Islet of Langerhans (tissue), 1 donor: ENCODE measurements around the gene TBX2.

Experiments
- FAIRE-seq: peaks from one replicate; lab custom pipeline; 2011; peaks lifted over from hg19 to GRCh38; lab: Jason Lieb, UNC

Gene TBX2

GRCh38 chr17:61368832-61369450, 30.7 kb upstream of the TBX2 start:
- no peak for FAIRE-seq

- no peak for FAIRE-seq
Measured at GRCh38 chr17:61369751-61370150, 29.9 kb upstream of the TBX2 start.

DNA sequence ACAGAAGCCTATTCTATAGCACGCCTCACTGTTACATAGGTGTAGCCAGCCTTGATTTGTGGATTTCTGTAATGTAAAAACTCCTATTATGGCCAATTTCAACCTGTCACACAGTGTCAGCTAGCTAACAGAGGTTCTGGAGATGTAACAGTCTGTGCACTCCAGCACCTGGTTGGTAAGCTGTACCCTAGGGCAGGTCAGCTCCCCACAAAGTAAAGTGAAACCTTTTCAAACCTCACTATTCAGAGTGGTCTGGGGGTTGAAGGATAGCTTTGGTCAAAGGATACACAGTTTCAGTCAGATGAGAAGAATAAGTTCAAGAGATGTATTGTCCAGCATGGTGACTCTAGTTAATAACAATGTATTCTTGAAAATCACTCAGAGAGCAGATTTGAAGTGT, 28.5 kb upstream of the TBX2 start:
- FAIRE-seq = no peak

DNA sequence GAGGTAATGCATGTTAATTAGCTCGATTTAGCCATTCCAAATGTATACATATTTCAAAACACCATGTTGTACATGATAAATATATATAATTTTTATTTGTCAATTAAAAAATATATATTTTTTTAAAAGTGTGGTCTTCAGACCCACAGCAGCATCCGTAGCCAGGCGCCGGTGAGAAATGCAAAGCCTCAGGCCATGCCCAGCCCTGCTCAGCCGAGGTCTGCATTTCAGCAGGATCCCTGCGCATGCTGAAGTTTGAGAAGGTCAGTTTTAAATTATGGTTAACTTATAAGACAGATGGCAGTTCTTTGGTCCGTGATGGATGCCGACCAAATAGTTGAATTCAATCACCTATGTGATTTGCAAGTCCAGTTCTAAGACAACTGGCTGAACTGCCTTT, 28.0 kb upstream of the TBX2 start:
- FAIRE-seq = no peak

DNA sequence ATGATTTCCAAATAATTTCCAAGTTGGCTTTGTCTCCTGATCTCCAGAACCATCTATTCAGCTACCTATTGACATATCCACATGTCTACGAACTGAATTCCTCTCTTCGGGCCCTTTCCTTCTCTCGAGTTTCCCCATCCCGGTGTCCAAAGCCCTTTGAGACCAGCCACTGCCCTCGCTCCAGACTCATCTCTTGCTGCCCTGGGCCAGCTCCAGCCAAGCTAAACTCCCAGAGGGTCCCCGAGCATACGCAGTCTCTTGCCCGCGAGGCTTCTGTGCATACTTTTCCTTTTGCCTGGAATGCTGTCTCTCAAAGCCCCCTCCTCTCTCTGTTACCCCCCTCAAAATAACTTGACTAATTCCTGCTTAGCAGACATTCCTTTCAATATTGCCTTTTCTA, 27.2 kb upstream of the TBX2 start:
- FAIRE-seq = no peak

GRCh38 chr17:61376931-61377838, 22.5 kb upstream of the TBX2 start:
- no peak for FAIRE-seq

DNA sequence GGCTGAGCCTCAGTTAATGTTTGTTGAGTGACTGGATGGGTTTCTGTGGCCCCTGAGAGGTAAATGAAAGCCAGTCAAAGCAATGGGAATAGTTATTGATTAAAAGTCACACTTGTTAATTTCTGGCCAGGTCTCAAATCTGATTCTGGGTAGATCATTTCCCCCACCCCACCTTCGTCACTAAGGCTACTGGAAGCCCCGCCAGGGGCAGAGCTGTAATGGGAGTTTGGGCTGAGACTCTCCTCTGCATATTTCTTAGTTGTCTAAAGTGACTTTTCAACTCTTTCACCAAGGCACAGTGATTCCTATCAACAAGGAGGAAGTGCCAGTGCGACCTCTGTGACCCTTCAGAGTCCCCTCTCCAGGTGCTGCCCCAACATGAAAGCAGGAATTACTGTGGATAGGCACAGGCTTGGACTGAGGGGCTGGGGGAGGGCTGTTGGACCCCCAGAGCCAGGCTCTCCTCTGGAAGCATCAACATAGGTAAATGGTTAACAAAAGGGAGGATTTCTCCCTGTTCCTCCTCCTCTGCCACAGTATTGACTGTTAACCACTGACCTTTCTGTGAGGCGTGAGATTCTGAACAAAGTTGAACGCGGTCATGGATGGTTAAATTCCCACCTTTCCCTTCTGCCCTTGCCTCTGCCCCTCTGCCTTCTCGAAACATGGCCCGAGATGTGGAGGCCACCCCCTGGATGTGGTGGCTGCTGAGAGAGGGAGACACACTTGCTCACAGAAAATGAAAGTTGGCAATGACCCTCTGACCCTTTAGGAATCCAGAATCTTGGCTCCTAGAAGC, 20.8 kb upstream of the TBX2 start:
- no peak for FAIRE-seq

DNA sequence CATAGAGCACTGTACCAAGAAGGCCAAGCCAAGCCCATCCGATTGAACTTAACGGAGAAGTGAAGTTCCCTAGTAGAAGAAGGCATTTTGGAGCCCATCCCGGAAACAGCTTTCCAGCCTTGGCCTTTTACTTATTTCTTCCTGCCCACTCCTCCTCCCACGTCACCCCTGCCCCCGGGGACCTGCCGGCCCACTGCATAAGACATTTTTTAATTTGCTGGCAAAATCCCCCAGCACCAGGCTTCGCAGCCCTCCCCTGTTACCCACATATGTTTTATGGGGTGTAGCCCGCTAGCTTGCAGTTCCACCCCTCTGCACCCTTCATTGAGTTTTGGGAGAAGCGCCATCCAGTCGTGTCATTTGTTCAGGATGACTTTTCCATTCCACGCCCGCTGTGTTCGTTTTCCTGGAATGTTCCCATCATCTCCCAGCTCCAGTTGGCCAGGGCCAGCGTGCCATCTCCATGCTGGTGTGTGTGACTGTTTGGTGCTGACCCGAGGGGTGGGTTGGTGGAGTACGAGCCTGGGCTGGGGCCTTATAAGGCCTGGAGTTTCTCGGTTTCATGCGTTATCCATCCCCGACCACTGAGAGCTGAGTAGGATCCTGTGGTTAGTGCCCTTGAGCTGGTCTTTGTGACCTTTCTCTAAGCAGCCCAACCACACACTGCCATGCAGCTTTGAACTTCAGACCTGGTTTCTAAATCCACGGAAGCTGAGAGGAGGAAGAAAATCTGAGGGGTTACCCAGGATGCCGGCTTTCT, 20.0 kb upstream of the TBX2 start:
- no peak for FAIRE-seq

GRCh38 chr17:61380217-61380835, 19.3 kb upstream of the TBX2 start:
- no peak for FAIRE-seq

DNA sequence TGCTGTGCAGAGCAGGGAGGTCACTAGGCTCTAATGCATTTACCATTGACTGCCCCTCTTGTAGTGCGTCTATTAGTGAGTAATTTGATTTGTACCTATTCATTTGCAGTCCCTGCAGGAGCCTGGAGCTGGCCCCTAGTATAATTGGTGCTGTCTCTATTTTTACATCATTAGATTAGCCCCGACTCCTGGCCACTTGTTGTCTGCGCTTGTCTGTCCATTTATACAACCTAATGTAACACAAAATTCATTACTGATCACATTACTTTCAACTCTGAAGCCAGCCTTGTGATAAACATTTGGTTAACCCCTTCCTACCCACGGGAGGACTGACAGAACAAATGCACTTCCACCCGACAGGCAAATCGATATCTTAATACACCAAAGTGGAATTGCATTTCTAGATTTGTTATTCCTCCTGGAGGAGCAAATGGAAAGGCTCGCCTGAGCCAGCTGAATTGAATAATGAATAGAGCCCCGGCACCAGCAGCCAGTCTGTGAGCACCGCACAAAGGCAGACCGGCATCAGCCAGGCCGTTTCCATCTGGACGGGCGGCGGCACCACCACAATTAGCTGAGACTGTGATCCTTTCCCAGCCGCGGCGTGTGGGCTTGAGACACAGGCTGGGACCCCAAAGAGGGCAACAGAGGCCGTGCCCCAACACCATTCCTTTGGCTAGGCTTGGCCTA, 18.7 kb upstream of the TBX2 start:
- FAIRE-seq = no peak

GRCh38 chr17:61381537-61381936, 18.1 kb upstream of the TBX2 start:
- no peak for FAIRE-seq

- FAIRE-seq = no peak
Measured at GRCh38 chr17:61382796-61383688, 16.6 kb upstream of the TBX2 start.

DNA sequence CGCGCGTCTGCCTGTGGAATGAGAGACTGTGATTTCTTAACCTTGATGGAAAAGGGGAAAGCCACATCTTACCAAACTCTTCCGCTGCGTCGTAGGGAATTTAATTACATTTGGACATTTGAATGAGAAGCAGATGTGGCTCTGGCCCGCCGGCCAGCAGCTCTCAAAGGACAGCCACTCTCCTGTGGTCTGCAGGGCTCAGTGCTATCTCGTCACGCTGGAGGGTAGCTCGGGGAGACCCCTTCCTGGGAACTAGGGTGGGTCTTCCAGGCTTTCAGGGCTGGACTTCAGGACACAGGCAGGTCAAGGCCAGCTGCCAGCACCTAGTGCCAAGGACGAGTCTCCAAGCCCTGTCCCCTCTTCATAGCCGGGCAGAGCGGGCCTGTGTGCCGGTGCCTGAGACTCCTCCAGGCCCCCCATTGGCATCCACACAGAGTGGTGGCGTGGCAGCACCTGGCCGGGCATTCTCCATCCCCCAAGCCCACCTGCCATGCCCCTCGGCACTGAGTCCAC, 15.9 kb upstream of the TBX2 start:
- no peak for FAIRE-seq

DNA sequence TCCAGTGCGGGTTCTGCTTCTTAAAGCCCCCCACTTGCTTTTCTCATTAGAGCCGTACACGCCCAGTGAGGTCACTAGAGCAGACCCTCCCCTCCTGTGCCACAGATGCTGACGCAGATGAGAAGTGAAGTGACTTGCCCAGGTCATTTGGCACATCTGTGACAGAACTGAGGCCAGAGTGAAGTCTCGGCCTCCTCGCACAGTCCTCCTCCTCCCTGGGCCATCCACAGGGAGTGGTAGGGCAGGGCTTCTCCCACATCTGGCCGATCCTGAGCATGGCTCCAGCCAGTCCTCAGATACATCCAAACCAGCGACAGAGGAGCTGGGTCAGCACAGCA, 15.3 kb upstream of the TBX2 start:
- FAIRE-seq = no peak

GRCh38 chr17:61384692-61385576, 14.7 kb upstream of the TBX2 start:
- FAIRE-seq = no peak

DNA sequence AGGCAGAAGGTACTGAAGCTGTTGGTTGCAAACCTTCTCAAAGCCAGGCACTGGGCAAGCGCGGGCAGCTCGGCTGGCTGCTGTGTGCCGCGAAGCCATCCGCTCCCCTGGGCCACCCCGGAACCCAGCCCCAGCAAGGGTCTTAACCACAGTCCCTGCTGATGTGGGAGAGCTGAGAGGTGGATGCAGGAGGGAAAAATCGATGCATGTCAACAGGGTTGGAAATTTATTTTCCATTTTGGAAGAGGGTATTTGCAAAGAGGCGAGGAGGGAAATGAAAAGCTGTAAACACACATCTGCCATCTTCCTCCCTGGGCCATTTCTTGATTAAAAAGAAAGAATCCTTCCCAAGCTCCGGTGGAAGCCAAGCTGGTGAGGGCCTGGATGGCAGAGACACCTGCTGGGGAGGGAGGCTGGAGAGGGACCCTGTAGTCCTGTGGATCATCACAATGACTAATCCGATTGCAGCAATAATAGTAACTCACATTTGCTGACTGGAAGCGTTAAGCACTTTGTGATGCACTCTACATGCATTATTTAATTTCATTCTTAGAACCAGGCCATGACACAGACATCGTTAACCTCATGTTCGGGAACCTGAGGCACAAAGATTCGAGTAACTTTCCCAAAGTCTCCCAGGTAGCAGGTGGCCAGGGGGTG, 13.9 kb upstream of the TBX2 start:
- no peak for FAIRE-seq

GRCh38 chr17:61386251-61386650, 13.4 kb upstream of the TBX2 start:
- FAIRE-seq = no peak

DNA sequence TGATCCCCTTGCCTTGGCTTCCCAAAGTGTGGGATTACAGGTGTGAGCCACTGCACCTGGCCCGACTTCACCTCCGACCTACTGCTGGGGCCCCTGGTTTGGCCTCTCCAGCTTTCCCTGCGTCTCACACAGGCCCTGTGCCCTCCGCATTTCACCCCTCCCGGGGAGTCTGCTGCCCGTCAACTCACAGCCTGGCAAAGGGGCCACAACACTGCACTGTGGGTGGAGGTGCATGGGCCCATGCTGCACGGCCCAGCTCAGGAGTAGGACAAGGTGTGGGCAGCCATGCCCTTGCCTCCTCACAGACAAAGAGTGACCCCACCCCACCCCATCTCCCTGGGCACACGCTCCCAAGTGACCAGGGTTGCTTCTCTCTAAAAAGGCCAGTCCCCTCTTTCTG, 12.6 kb upstream of the TBX2 start:
- no peak for FAIRE-seq
